ENCODE results near the gene CBLC. TPM values are rescaled to one million over a fixed set of nuclear protein-coding genes. Genes with fewer than 3 reads are reported as not detected.
"Not testable (repeated sequence)": the region's sequence is repeated elsewhere in the genome, so short reads cannot be mapped to it uniquely, and the experiment has no call there.

CBLC gene
- total RNA-seq, 1 experiment from 2014 or later, result not detected

GRCh38 chr19:44757735-44758505 lies 19.8 kb upstream of the CBLC start:
- in situ Hi-C loops (cut with HindIII; ENCODE audit: low pct_unique_long_range_greater_than_20kb, low sequenced_read_pairs), result no loop called here
- DNase-seq (ENCODE audit: low read depth), result no peak

DNA sequence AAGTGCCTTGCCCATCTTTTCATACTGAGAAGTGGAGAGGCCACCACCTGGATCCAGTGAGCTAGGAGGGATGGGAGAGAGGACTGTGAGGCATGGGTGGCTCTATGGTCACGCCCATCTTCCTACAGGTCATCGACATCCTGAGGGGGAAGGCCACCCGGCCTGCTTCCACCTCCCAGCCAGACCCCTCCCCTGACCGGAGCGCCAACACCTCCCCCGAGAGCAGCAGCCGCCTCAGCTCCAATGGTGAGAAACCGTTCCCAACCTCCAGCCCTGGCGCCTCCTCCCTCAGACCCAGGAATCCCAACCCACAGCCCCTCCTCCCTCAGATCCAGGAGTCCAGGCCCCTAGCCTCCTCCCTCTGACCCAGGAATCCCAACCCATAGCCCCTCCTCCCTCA lies 19.1 kb upstream of the CBLC start:
- DNase-seq (ENCODE audit: low read depth), result peak; percentile 41
- in situ Hi-C loops (cut with HindIII; ENCODE audit: low pct_unique_long_range_greater_than_20kb, low sequenced_read_pairs), result no loop called here

DNA sequence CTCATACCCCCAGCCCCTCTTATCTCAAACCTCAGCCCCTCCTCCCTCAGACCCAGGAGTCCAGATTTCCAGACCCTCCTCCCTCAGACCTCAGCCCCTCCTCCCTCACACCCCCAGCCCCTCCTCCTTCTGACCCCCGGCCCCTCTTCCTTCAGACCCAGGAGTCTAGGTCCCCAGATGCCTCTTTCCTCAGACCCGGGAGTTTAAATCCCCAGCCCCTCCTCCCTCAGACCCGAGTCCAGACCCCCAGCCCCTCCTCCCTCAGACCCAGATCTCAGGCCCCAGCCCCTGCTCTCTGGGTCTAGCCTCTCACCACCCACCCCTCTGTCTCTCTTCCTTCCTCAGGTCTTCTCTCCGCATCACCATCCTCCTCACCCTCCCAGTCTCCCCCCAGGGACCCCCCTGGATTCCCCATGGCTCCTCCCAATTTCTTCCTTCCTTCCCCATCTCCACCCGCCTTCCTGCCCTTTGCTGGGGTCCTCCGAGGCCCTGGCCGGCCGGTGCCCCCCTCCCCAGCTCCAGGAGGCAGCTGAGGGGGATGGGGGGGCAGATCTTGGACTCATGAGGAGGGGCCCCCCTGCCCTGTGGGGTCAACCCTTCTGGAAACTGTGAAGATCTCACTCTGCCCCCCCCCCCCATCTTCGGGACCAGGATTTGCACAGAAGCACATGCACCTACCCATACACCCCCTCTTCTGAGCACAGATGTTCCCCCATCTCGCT lies 18.4 kb upstream of the CBLC start:
- no peak for DNase-seq (ENCODE audit: low read depth)
- in situ Hi-C loops (cut with HindIII; ENCODE audit: low pct_unique_long_range_greater_than_20kb, low sequenced_read_pairs), result no loop called here

GRCh38 chr19:44762038-44762437 lies 15.7 kb upstream of the CBLC start:
- in situ Hi-C loops (cut with HindIII; ENCODE audit: low pct_unique_long_range_greater_than_20kb, low sequenced_read_pairs), result no loop called here
- DNase-seq (ENCODE audit: low read depth), result no peak

DNA sequence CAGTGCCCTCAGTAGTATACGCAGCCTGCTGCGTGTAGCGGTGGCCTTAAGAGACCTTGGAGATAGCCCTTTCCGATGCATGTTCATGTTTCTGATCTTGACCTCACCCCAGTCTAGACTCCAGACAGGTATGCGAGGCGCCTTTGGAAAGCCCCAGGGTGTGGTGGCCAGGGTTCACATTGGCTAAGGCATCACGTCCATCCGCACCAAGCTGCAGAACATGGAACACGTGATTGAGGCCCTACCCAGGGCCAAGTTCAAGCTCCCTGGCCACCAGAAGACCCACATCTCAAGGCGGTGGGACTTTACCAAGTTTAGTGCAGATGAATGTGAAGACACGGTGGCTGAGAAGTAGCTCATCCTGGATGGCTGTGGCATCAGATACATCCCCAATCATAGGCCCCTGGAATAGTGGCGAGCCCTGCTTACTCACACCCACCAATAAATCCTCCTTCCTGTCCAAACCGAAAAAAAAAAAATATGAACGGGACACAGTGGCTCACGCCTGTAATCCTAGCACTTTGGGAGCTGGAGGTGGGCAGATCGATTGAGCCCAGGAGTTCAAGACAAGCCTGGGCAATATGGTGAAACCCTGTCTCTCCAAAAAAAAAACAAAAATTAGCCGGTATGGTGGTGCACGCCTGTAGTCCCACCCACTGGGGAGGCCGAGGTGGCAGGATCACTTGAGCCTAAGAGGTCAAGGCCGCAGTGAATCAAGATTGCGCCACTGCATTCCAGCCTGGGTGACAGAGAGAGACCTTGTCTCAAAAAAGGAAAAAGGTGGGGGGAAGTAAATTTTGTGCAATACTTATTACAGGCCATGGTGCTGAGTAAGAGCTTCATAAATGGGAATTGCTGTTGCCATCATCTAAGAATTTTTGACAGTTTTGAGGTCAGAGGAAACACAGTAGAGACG lies 12.4 kb upstream of the CBLC start:
- in situ Hi-C loops (cut with HindIII; ENCODE audit: low pct_unique_long_range_greater_than_20kb, low sequenced_read_pairs), result no loop called here
- DNase-seq (ENCODE audit: low read depth), result peak; percentile 41

DNA sequence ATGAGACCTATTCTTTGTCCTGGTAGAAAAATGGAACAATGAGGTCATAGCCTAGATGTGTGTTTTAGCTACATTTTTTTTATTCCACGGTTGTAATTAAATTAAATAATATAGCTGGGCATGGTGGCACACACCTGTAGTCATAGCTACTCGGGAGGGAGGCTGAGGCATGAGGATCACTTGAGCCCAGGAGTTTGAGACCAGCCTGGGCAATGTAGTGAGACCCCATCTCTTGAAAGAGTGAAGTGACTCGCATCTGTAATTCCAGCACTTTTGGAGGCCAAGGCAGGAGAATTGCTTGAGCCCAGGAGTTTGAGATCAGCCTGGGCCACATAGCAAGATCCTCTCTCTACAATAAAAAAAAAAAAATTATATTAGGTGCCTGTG lies 11.7 kb upstream of the CBLC start:
- in situ Hi-C loops (cut with HindIII; ENCODE audit: low pct_unique_long_range_greater_than_20kb, low sequenced_read_pairs), result no loop called here
- no peak for DNase-seq (ENCODE audit: low read depth)

GRCh38 chr19:44767295-44768180 lies 10.2 kb upstream of the CBLC start:
- DNase-seq (ENCODE audit: low read depth), result no peak
- in situ Hi-C loops (cut with HindIII; ENCODE audit: low pct_unique_long_range_greater_than_20kb, low sequenced_read_pairs), result no loop called here

DNA sequence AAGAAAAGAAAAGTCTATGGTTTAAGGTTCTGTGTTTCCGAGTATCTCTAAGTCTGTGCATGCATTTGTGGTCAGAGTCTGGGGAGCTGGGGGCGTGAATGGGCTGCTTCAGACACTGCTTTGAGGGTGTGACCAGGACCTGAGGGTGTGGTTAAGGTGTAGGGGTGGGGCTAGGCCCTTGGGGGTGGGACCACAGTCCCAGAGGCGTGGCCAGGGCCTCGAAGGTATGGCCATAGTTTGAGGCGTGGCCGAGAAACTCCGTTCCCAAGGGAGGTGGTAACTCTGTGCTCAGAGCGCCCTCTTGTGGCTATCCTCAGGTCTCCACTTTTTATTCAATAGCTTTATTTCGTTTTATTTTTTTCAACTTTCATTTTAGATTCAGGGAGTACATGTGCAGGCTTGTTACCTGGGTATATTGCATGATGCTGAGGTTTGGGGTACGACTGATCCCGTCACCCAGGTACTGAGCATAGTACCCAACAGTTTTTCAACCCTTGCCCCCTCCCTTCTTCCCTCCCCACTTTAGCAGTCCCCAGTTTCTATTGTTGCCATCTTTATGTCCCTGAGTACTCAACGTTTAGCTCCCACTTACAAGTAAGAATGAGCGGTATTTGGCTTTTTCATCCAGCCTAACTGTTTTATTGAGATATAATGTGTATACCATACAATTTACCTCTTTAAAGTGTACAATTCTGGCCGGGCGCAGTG lies 7.0 kb upstream of the CBLC start:
- in situ Hi-C loops (cut with HindIII; ENCODE audit: low pct_unique_long_range_greater_than_20kb, low sequenced_read_pairs), result no loop called here
- peak; percentile 92 for DNase-seq (ENCODE audit: low read depth)

- in situ Hi-C loops (cut with HindIII; ENCODE audit: low pct_unique_long_range_greater_than_20kb, low sequenced_read_pairs); DNase-seq (ENCODE audit: low read depth): not testable (repeated sequence)
These were observed 5.5 kb upstream of the CBLC start for GRCh38 chr19:44772144-44772543.

- in situ Hi-C loops (cut with HindIII; ENCODE audit: low pct_unique_long_range_greater_than_20kb, low sequenced_read_pairs), result no loop called here
- no peak for DNase-seq (ENCODE audit: low read depth)
These were observed 4.7 kb upstream of the CBLC start for GRCh38 chr19:44772959-44773358.

DNA sequence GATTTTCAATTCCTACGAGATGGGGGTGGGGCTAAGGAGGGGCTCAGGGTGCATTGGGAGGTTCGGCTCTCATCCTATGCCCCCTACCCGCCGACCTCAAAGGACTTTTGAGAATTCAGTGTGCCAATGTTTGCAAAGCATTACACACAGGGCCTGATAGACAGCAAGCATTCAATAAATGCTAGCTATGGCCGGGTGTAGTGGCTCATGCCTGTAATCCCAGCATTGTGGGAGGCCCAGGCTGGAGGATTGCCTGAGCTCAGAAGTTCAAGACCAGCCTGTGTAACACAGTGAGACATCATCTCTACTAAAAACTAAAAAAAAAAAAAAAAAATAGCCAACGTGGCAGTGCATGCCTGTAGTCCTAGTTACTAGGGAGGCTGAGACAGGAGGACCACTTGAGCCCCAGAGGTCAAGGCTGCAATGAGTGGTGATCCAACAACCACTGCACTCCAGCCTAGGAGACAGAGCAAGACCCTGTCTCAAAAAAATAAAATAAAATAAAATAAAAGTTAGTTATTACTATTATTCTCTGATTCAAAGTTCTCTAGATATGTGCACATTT lies 1.9 kb upstream of the CBLC start:
- in situ Hi-C loops (cut with HindIII; ENCODE audit: low pct_unique_long_range_greater_than_20kb, low sequenced_read_pairs), result no loop called here
- DNase-seq (ENCODE audit: low read depth), result no peak

- no peak for DNase-seq (ENCODE audit: low read depth)
- in situ Hi-C loops (cut with HindIII; ENCODE audit: low pct_unique_long_range_greater_than_20kb, low sequenced_read_pairs), result no loop called here
These were observed 1.1 kb upstream of the CBLC start for GRCh38 chr19:44776402-44777096.

GRCh38 chr19:44779150-44779549 lies 1.5 kb downstream of the CBLC start:
- in situ Hi-C loops (cut with HindIII; ENCODE audit: low pct_unique_long_range_greater_than_20kb, low sequenced_read_pairs), result no loop called here

GRCh38 chr19:44781694-44782093 lies 4.0 kb downstream of the CBLC start:
- in situ Hi-C loops (cut with HindIII; ENCODE audit: low pct_unique_long_range_greater_than_20kb, low sequenced_read_pairs), result not testable (repeated sequence)

More at GRCh38 chr19:44779150-44779549, 1.5 kb downstream of the CBLC start:
- no peak for DNase-seq (ENCODE audit: low read depth)

DNA sequence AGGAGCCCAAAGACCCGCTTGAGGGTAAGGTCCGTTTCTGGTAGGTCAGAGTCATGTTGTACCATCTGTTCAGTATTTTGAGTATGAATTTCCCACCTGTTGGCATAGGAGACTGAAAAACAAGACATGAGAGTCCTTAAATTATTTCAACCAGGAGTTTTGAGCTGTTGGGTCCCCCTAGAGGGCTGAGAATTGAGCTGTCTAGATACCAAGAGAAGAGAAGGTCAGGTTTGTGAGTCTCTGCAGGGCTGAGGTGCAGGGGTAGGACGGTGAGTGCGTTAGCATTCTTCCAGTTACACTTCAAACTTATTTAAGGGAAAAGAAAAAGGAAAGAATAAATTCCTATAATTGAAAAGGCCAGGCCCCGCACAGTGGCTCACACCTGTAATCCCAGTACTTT lies 5.0 kb downstream of the CBLC start:
- in situ Hi-C loops (cut with HindIII; ENCODE audit: low pct_unique_long_range_greater_than_20kb, low sequenced_read_pairs), result no loop called here
- no peak for DNase-seq (ENCODE audit: low read depth)

More at GRCh38 chr19:44781694-44782093, 4.0 kb downstream of the CBLC start:
- DNase-seq (ENCODE audit: low read depth), result not testable (repeated sequence)

GRCh38 chr19:44783545-44783944 lies 5.9 kb downstream of the CBLC start:
- no peak for DNase-seq (ENCODE audit: low read depth)
- in situ Hi-C loops (cut with HindIII; ENCODE audit: low pct_unique_long_range_greater_than_20kb, low sequenced_read_pairs), result no loop called here
